Fibroblast of skin of abdomen (primary cell): ENCODE measurements around the gene ORC6.

ENCODE experiments used
- DNase-seq: peaks from one replicate; pipeline ENCODE4 v3.0.0-alpha.2; 2013

Gene ORC6

GRCh38 chr16:46732561-46732960, 43.1 kb downstream of the ORC6 start:
- DNase-seq, result no peak

DNA sequence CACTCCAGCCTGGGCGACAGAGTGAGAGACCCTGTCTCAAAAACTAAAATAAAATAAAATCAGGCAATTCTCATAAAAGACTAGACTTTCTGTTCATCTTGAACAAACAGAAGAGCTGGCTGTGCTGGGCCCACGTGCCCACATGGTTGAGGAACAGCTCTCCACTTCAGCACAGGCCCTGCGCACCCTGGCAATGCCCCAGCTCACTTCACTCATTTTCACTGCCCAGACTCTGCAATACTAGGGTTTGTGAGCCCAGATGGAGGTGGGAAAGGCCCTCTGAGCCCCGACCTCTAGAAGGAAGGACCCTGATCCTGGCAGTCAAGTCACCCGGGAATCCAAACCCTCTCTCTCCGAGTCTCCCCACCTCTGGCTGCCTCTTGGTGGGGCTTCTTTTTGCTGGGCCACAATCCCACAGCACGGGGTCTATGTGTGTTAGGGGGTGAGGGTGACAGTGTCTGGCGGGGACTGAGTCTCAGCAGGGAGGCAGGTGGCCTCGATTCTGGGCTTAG, 43.9 kb downstream of the ORC6 start:
- DNase-seq, result no peak

DNA sequence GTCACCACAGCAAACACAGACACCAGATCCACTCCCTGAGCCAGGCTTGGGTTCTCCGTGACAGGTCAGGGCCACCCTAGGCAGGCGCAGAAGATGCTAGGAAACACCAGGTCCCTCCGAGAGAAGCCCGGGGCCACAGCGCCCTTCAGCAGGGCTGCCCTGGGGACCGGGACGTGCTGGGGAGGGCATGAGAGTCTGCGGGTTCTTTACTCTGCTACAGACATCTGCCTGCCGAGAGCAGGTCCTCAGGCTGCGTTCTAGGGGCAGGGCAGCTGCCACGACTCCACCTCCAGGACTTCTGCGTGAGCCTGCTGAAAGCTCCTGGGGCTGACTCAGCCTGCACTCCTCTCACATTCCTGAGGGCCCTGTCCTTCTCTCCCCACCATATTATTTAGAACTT, 47.2 kb downstream of the ORC6 start:
- no peak for DNase-seq

GRCh38 chr16:46737621-46738214, 48.3 kb downstream of the ORC6 start:
- DNase-seq, result no peak

DNA sequence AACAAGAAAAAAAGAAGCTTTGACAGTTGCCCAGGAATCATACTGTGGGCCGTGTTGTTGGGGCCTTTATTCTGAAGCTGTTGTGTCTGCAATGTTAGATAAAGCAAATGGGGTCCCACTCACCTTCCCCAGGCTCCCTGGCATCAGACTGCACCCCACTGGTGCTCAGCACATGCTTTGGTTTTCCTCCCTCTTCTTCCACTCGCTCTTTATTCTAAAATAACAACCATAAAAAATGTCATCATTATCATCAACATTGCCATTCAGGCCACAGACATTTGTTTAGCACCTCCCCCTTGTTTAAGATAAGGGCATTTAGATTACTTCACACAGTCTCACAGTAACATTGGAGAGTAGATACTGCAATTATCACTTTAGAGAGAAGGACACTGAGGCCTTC, 50.5 kb downstream of the ORC6 start:
- no peak for DNase-seq

DNA sequence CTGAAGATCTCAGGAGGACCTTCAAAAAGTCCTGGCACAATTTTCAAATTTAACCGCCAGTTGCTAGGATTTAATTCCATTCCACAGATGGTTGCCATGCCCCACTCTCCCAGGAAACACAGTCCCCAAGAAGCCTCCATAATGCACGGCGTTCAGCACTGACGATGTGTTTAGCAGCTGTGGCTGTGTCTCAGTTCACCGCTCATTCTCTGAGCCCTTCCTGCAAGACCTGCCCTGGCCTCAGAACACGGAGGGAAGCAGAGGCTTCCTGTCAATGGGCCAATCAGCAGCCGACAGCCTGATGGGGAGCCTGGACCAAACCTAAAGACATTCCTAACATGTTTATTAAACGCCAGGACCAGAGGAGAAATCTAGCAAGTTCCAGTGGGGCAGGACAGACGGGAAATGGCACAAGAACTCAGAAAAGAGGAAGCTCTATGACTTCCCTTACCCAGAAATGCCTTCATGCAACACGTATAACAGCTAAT, 53.8 kb downstream of the ORC6 start:
- peak; percentile 56 for DNase-seq

GRCh38 chr16:46745617-46746016, 56.2 kb downstream of the ORC6 start:
- DNase-seq, result no peak

- no peak for DNase-seq
These were observed 57.6 kb downstream of the ORC6 start for GRCh38 chr16:46746821-46747776.
